Urothelium cell line (cell line): ENCODE measurements around the gene RBM44.

Source experiments
- DNase-seq: peaks from one replicate; pipeline ENCODE4 v3.0.0; 2011; ENCODE audit warnings: low spot score, mixed read lengths
- FAIRE-seq: peaks from 2 replicates; lab custom pipeline; 2011; peaks lifted over from hg19 to GRCh38; lab: Jason Lieb, UNC

Gene RBM44

DNA sequence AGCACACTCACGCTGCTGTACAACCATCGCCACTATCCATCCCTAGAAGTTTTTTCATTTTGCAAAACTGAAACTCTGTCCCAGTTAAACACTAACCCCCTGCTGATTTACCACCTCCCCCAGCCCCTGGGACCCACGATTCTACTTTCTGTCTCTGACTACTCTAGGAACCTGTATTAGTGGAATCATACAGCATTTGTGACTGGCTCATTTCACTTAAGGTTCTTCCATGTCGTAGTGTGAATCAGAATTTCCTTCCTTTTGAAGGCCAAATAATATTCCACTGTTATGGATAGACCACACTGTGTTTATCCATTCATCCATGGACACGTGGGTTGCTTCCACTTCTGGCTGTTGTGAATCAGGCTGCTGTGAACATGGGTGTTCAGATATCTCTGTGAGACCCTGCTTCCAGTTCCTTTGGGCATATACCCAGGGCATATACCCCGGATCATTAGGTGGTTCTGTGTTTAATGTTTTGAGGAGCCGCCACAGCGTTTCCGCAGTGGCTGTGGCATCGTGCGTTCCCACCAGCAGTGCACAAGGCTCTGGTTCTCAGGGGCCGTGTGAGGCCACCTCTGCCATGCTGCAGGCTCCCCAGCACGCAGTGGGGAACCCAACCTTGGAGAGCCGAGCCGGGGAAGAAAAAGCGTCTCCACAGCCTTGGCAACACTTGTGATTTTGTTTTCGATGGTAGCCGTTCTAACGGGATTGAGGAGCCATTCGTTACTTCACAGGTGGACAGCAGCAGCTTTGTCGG, 70.9 kb downstream of the RBM44 start:
- DNase-seq (no peak), FAIRE-seq (no peak)

DNA sequence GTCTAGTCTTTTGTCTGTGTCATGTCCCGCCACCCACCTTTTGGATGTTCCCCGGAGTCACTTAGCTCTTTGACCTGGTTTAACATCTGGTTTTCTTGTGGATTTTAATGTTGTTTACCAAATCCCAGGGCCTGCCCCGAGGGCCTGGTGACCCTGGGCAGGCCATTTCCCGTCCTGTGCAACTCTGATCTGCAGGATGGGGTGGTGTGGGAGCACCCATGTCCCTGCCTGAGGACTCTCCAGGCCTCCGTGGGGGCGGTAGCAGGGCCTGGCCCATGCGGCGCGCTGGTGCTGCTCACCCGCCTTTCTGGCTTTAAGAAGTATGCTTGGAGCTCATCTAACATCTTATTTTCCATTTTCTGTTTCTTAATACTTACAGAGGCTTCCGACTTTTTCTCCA, 71.5 kb downstream of the RBM44 start:
- FAIRE-seq (no peak), DNase-seq (no peak)

DNA sequence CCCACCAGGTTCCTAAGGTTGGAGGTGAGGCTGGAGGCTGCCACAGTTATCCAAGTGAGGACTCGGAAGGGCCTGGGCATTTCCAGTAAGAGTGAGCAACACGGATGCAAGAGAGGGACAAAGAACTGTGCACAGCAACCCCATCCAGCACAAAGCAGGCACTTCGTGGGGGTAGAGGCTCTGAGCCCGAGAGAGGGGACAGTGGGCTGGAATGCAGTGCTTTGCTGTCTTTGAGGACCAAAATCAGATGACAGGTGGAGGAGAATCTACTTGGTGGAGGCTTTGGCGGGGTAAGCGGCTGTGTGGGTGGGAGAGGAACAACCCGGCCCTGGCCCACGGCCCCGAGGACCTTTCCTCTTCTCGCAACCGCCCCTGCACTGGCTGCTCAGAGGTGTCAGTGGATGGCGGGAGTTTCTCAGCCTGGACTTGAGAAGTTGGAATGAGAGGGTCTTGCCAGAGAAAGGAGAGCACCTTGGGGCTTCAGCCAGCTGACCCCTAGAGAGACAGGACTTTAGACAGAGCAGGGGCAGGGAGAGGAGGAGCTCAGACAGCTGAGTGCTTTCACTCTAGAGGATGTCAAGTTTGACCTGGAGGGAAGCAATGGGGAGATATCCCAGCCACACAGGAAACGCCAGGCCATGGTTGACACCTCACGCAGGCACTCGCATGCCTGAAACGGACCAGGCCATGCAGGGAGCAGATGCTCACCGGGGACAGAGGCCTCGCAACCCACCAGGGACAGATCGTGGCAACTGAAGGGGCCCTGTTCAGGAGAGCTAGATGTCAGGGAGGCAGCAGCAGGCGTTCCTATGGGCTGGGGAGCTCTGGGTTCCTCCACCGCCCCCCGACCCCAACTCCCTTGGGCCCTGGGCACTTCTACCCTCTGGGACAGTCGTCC, 72.4 kb downstream of the RBM44 start:
- FAIRE-seq = no peak
- no peak for DNase-seq

DNA sequence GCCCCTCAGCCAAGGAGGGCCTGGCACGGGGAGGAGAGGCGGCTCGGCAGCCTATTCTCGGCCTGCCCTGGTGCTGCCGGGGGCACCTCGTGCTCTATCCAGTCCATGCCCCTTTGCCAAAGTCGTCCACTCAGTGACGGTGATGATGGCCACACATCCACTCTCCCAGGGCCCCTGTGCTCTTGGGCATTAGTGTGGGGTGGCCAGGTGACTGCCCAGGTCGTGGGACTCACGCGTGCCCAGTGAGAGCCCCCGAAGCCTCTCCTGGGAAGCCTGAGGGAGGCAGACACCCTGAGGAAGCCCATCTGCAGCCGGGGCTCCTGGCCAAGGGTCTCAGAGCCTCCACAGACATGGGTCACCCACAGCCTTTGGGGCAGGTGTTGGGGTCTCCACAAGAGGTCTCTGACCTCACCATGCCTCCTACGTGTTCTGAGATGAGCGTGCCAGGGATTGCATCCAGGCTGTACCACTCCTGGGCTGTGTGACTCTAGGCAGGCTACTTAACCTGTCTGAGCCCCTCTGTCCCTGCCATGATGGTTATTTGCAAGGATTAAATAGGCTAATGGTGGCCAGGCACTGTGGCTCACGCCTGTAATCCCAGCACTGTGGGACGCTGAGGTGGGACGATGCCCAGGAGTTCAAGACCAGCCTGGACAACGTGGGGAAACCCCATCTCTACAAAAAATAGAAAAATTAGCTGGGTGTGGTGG, 73.8 kb downstream of the RBM44 start:
- DNase-seq (no peak), FAIRE-seq (no peak)

DNA sequence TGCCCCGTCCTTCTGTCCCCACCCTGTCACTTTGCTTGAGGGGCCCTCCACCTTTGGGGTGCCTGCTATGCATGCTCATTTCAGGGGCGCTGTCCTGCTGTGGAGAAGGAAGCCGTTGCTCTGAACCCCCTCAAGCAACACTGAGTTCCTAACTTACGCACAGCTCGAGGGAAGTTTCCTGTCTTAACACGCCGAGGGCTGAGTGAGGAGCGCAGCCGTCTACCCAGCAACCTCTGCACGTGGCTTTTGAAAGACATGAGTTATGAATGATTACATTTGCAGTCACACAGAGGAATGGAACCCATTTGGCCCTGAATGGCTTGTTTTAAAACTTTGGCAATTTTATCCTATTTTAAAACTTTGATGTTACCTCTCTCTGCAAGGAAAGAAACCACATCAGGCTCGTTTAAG, 74.8 kb downstream of the RBM44 start:
- DNase-seq = no peak
- FAIRE-seq = no peak

DNA sequence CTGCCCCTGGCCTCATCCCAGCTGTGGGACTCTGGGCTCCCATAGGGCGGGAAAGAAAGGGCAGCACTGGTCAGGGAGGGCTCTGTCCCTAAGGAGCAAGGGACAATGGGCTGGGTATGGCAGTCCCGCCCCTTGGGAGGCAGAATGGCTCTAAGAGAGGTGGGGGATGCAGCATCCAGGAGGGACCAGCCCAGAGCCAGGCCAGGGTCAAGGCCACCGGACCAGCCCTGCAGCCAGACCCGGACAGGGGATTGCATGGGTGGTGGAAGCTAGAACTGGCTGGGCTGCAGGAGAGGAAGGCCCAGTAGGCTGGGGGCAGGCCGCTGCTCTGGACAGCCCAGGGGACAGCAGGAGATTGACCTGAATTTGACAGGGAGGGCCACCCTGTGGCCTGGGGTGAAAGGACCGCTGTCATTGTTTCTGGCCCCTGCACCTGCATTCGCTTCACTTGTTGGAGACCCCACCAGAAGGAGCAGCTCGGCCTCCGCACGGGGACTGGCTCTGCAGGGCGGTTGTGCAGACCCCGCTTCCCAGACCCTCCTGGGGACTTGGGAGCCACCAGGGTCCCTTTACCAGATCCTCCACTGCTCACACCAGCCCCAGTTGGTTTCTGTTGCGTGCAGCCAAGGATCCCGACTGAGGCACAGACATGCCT, 75.4 kb downstream of the RBM44 start:
- FAIRE-seq (no peak), DNase-seq (no peak)

DNA sequence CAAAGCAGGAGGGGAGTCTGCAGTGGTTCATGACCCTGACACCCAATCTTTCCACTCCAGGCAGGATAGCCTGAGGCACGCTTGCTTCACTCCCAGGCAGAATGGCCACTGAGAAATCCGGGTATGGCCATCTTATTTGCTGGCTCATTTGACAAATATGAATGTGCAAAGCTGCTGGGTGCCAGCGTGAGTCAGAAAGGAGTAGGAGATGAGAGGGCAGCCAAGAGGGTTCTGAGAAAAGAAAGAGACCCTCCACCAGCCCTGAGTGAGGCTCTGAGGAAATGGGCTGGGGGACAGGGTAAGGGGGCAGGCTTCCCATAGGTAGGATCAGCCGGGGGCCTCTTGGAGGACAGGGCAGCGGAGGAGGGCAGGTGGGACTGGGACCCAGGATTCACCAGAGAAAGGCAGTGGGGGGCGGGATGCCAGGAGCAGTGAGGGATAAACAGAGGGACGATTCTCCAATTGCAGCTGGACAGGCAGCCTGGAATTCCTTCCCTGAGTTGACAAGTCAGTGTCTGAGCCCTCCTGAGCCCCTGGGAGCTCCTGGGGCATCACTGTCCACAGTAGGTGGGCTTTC, 76.1 kb downstream of the RBM44 start:
- FAIRE-seq (no peak), DNase-seq (peak; percentile 38)

DNA sequence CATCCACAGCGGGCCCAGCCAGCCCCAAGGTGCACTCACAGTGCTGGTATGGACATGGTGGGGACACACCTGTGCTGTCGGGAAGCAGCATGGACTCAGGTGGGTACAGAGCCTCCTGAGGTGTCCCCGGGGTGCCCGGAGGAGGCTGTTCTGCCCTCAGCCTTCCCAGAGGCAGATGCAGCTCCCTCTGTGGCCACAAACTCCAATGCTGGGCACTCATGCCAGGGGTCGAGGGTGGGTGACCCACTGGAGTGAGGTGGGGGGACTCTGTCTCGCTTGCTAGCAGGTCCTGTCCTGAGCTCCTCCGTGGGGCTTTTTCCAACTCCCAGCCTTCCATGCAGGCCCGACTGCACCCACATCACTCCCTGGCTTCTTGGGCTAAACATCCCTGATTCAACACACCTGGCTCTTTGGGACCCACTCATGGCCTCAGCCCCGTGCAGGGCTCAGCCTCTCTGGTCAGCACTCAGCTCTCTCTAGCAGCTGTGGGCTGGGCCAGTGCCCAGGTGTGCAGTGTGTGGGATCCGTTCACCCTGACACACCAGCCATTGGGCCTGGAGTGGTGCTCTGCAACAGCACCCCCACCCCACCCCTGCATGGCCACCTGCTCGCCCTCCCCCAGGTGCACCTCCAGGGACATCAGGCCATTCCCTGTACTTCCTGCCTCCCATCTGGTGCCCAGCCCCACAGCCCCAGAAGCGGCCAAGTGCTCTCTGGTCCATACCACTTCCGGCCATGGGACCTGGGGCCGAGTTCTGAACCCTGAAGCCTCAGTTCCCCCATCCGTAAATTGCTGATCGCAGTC, 76.9 kb downstream of the RBM44 start:
- FAIRE-seq (no peak), DNase-seq (no peak)

DNA sequence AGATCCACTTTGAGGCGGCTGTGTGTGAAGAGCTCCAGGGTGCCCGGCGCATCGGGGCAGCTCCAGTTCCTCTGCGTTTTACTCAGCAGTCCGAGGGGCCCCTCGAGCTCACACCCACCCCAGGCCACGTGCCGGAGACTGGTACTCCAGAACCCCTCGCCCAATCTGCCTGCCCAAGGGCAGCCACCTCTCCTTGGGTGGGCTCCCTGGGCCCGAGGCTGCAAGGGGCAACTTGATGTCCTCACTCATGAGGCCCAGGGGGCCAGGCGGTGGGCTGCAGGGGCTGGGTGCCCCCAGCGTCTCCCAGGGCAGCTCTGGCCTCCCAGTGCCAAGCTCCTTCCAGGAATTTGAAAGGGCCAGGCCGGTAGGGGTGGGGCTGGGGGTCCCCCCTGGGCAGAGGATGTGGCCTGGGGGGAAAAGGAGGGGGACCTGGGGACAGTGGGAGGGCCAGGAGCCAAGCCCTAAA, 77.5 kb downstream of the RBM44 start:
- no peak for DNase-seq
- FAIRE-seq = no peak

DNA sequence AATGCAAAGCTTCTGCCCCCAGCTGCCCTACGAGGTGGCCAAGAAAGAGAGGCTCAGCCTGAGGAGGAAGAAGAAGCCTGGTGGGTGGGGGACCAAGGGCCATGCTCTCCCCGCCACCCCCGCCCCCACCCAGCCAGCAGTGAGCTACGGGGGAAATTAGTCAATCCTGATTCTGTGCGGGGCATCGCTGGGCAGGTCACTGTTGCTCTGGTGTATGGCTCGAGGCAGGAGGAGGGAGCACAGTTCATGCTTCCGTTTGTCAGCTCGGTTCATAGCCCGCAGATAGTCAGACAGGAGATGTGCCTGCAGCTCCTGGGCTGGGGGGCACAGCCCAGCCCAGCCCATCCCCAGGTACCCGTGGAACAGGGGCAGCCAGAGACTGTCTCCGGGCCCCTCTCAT, 78.0 kb downstream of the RBM44 start:
- FAIRE-seq (no peak), DNase-seq (no peak)

DNA sequence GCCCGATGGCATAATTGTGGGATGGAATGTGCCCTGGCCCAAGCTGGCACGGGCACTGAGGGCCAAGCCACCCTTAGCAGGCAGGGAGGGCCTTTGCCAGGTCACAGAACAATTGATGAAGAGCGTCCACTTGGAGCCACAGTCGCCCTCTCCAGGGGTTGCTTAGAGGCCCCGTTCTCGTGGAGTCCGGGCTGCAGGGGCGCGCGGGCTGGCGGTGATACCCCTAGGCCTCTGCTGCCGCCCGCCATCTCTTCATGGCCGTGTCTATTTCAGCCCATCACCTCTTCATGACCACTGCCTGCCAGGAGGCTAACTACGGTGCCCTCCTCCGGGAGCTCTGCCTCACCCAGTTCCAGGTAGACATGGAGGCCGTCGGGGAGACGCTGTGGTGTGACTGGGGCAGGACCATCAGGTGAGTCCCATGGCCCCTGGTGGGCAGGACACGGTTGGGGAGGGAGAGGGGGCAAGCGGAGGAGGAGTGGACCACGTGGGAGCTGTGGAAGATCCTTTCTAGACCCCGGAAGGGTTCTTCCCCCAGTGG, 78.4 kb downstream of the RBM44 start:
- FAIRE-seq = no peak
- DNase-seq = no peak

DNA sequence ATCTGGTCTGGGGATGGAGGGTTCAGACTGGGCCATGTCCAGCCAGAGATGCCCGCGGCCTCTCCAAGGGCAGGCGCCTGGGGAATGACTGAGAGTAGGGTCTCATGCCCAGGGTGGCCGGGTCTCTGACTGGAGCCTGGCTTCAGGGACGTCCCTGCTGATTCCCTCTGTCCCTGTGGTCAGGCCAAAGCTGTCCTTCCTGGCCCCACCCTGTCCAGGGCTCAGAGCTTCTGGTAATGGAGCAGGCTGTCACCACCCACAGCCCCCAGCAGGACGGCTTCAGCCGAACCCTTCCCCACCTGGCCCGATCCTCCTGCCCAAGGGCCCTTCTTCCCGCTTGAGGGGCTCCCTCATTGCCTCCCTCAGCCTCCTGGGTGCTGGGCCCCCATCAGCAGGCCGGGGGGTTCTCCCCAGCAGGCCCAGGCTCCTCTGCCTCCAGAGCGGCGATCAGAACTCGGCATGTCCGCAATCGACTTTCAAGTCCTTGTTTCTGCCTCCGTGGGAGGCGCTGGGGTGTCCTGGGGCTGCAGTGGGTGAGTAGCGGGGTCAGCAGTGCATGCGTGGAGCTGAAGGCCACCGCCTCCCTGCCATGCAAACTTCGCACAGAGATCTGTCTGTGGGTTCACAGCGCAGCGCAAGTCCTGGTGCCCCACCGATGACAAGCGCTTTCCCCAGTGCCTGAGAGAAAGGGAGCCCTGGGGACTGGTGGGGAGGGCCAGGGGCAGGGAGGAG, 79.2 kb downstream of the RBM44 start:
- FAIRE-seq (no peak), DNase-seq (no peak)

DNA sequence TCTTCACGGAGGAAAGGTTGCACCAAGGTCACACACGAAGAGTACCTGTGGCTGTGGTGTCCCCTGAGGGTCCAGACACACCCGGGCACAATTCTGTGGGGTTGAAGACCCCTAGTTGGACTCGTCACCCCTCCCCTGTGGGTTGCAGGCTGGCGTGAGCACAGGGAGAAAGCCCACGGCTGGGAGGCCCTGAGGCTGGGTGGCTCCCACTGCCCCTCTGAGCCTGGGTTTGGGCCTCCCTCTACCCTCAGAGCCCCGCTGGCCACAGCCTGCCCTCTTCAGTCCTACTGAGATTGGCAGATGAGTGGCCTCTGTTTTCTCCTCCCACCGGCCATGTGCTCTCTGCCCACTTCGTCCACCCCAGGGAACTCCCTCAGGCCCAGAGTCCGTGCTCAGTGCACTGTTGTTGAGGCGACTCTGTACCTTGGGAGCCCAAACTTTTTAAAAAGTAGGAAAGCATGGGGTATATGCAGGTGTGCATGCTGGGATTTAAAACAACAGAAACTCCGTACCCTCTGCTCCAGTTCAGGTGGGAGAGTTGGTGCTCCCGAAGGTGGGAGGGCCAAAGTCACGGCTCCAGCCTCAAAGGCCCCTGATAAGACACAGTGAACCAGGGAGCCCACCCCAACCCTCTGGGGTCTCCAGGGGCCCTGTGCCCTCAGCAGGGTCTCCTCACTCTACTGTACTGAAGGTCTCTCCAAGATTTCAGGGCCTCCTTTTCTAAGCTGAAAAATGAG, 79.9 kb downstream of the RBM44 start:
- no peak for FAIRE-seq
- no peak for DNase-seq

DNA sequence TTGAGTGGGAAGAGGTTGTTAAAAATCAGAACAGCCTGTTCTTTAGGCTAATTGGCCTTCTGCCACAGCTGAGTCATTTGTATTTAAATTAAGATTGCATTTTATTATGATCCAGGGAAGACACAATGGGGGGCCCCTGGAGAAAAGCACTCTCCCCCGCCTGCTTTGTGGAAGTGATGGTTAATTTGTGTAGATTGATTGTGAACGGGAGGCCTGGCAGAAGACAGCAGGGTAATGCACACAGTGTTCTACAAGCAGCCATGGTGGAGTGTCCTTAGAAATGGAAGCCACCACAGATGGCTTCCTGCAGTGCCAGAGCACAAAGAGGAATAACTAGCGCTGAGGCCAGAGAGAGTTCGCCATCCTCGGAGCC, 80.5 kb downstream of the RBM44 start:
- FAIRE-seq (no peak), DNase-seq (no peak)

DNA sequence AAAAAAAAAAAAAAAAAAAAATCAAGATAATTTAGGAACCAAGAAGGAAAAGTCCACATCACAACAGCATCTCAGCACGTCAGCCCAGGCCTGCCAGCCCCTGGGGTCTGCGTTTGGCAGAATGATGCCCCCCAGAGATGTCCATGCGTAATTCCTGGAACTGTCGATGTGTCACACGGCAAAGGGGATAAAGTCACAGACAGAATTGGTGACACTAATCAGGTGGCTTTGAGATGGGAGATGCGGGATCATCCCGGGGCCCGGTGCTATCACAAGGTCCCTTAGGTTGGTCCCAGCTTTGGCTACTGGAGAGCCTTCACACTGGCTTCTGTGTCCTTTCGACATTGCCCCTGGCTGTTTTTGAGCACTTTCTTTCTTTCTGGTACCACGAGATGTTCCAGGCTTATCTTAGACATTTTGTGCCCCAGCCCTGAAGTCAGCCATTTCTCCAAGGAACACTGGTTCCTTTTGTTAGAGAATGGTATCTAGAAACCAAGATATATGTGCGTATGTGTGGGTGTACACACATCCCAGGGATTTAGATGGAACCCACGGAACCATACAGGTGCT, 81.5 kb downstream of the RBM44 start:
- no peak for DNase-seq
- no peak for FAIRE-seq

DNA sequence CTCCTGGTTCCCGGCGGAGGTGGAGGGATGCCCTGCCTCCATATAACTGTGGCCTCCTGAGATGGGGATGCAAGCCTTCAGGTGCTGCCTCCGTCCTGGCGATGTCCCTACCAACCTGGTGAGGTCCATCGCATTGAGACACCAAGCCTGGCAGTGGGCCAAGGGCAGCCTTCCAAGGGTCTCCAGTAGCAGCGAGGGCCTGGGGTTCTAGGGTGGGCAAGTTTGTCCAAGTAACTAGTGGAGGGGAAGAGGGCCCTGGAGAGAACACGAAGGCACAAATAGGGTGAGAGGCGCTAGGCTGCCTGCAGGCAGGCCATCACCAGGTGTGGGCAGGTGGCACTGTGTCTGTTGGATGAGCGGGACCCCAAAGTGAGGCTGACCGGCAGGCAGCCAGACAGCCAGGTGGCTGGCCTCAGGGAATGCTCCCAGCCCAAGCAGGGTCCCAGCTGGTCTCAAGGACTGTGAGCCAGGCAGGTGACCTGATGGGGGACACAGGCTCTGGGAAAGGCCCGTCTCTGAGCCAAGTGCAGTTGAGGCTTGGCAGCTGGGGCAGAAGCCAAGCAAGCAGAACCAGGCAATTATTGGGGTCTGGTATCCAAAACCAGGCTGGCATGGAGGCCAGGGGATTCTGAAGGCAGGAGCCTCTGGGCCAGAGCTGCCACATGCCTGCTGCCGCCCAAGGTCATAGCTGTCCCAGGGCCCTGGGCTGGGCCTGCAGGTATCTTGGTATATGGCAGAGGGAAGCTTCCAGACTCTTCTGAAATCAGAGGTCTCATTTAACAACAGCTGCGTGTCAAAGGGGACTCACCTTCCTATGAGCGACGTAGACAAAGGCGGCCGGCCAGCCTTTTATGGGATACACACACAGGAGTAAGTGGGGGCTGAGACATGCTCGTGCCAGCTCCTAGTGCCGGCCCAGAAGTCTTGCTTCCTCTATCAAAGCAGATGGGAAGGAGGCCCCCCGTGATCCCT, 84.2 kb downstream of the RBM44 start:
- FAIRE-seq (no peak), DNase-seq (no peak)
